Measurements from ENCODE around the gene NRG3. TPM values are rescaled to one million over a fixed set of nuclear protein-coding genes. Genes with fewer than 3 reads are reported as not detected.
"Not testable (repeated sequence)": the region's sequence is repeated elsewhere in the genome, so short reads cannot be mapped to it uniquely, and the experiment has no call there.

NRG3 gene
- total and polyA plus RNA-seq, 3 experiments from 2014 or later = not detected

DNA sequence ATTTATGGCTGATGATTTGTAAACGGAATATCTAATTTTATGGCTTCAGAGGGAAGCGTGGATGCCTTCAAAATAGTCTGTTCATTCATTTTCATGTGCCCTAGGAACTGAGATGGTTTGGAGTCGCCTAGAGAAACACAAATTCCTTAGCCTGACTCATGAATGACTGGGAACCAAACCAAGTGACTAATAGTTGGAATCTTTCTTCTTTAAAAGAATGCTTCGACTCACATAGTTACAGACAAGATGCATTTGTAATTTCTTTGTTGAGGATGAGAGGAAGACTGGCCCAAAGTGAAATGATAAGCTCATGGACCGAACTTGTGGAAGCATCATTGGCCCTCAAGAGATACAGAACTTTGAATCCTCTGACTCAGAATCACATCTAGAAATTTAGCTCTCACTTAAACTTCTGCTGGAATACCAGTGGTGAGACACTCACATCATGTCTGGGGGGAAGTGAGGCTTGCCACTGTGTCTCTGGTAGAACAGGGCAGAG, 1107.2 kb downstream of the NRG3 start:
- DNase-seq = no peak
- Histone ChIP-seq H3K9me3 (ENCODE audit: low read length) (no peaks in the 10 kb centered on the region), H3K4me3 (ENCODE audit: low read length) (no peak overlapping the region), H3K4me1 (ENCODE audit: insufficient read depth, low read length) (no peaks in the 10 kb centered on the region), H3K27me3 (ENCODE audit: insufficient read depth, low read length, poor library complexity, severe bottlenecking) (no peaks in the 10 kb centered on the region), H3K27ac (ENCODE audit: low read depth, low read length) (no peak overlapping the region), H3K36me3 (ENCODE audit: insufficient read depth, low read length) (no peaks in the 10 kb centered on the region)
- Mint-ChIP-seq H3K27me3 (no peaks in the 10 kb centered on the region), H3K4me3 (no peak overlapping the region), H3K4me1 (no peaks in the 10 kb centered on the region), H3K27ac (no peak overlapping the region), H3K36me3 (no peaks in the 10 kb centered on the region), H3K9me3 (peaks cover 3 to 11% (median 7%) of the 10 kb centered on the region in 5 donors)
- CTCF ChIA-PET = no interaction called here
- POLR2A ChIA-PET = no interaction called here

- H3K9me3 ChIP-seq (ENCODE audit: low read length) = no peaks in the 10 kb centered on the region
- Mint-ChIP-seq H3K27me3 (no peaks in the 10 kb centered on the region), H3K9me3 (peaks cover 2 to 7% (median 3%) of the 10 kb centered on the region in 5 donors), H3K4me1 (no peaks in the 10 kb centered on the region), H3K27ac (no peak overlapping the region), H3K36me3 (no peaks in the 10 kb centered on the region), H3K4me3 (no peak overlapping the region)
- ChIA-PET CTCF (no interaction called here), POLR2A (no interaction called here)
- no peak overlapping the region for H3K27ac ChIP-seq (ENCODE audit: low read depth, low read length)
- no peaks in the 10 kb centered on the region for H3K36me3 ChIP-seq (ENCODE audit: insufficient read depth, low read length)
- H3K4me3 ChIP-seq (ENCODE audit: low read length) = no peak overlapping the region
- DNase-seq = no peak
- H3K4me1 ChIP-seq (ENCODE audit: insufficient read depth, low read length) = no peaks in the 10 kb centered on the region
- H3K27me3 ChIP-seq (ENCODE audit: insufficient read depth, low read length, poor library complexity, severe bottlenecking) = no peaks in the 10 kb centered on the region
Measured at GRCh38 chr10:82986216-82986615, 1111.2 kb downstream of the NRG3 start.

DNA sequence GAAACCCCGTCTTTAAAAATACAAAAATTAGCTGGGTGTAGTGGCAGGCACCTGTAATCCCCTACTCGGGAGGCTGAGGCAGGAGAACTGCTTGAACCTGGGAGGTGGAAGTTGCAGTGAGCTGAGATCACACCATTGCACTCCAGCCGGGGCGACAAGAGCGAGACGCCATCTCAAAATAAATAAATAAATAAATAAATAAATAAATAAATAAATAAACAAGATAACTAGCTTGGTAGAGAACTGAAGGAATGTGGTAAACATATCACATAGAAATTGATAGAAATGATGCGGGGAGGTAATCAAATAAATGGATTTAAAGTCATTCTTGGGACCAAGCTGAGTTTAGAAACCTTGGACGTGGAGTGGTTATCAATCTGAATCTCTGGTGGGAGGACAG, 1131.5 kb downstream of the NRG3 start:
- peaks cover 0 to 25% (median 7%) of the 10 kb centered on the region in 5 donors for H3K9me3 Mint-ChIP-seq
- H3K27ac Mint-ChIP-seq; H3K4me1 Mint-ChIP-seq; H3K9me3 ChIP-seq (ENCODE audit: low read length); H3K4me3 ChIP-seq (ENCODE audit: low read length); H3K4me1 ChIP-seq (ENCODE audit: insufficient read depth, low read length); H3K4me3 Mint-ChIP-seq; H3K27ac ChIP-seq (ENCODE audit: low read depth, low read length); H3K27me3 Mint-ChIP-seq; CTCF ChIA-PET; H3K36me3 ChIP-seq (ENCODE audit: insufficient read depth, low read length); POLR2A ChIA-PET; H3K27me3 ChIP-seq (ENCODE audit: insufficient read depth, low read length, poor library complexity, severe bottlenecking); DNase-seq; H3K36me3 Mint-ChIP-seq: not testable (repeated sequence)

DNA sequence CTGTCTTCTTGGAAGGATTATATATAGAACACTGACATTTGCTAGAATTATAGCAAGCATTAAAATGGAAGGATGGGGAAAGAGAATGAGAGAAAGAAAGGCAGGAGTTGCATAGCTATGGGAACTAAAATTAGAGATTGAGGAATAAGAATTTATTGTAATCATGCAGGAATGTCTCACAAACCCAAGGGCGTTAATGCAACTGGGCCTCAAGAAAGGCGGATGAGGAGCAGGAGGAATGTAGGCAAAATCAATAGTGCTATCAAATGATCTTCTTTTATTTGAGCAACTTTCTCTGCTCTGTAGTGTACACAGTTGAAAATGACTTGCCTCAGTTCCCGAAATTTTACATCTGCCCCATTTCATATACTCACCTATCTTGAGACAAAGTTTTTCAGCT, 1132.5 kb downstream of the NRG3 start:
- Histone ChIP-seq H3K9me3 (ENCODE audit: low read length) (no peaks in the 10 kb centered on the region), H3K27ac (ENCODE audit: low read depth, low read length) (no peak overlapping the region), H3K36me3 (ENCODE audit: insufficient read depth, low read length) (no peaks in the 10 kb centered on the region), H3K27me3 (ENCODE audit: insufficient read depth, low read length, poor library complexity, severe bottlenecking) (no peaks in the 10 kb centered on the region), H3K4me3 (ENCODE audit: low read length) (no peak overlapping the region), H3K4me1 (ENCODE audit: insufficient read depth, low read length) (no peaks in the 10 kb centered on the region)
- Mint-ChIP-seq H3K36me3 (no peaks in the 10 kb centered on the region), H3K4me3 (no peak overlapping the region), H3K27me3 (no peaks in the 10 kb centered on the region), H3K4me1 (no peaks in the 10 kb centered on the region), H3K9me3 (peaks cover 0 to 22% (median 6%) of the 10 kb centered on the region in 5 donors), H3K27ac (no peak overlapping the region)
- ChIA-PET CTCF (no interaction called here), POLR2A (no interaction called here)
- DNase-seq = no peak

DNA sequence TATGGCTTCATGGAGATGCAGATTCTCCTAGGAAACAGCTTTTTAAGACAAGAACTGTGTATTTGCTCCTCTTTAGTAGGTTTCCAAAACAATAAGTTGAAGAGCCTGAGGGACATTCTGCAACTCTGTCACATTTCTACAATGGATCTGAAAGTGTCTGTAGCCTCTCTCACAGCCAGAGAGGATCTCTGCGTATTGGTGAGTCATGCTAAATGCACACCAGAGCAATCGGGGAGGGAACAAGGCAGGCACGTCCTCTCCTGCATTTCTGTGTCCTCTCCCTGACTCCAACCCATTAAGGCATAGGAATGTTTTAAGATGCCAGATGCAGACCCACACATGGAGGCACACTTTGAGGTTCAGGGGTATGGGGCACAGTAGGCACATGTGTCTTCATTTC, 1137.9 kb downstream of the NRG3 start:
- no peak for DNase-seq
- H3K27me3 ChIP-seq (ENCODE audit: insufficient read depth, low read length, poor library complexity, severe bottlenecking) = no peaks in the 10 kb centered on the region
- H3K4me1 Mint-ChIP-seq = no peaks in the 10 kb centered on the region
- no peaks in the 10 kb centered on the region for H3K9me3 ChIP-seq (ENCODE audit: low read length)
- H3K27ac Mint-ChIP-seq = no peak overlapping the region
- no peaks in the 10 kb centered on the region for H3K36me3 ChIP-seq (ENCODE audit: insufficient read depth, low read length)
- H3K36me3 Mint-ChIP-seq = no peaks in the 10 kb centered on the region
- POLR2A ChIA-PET = no interaction called here
- H3K9me3 Mint-ChIP-seq = peaks cover 0 to 18% (median 5%) of the 10 kb centered on the region in 5 donors
- no peak overlapping the region for H3K4me3 Mint-ChIP-seq
- CTCF ChIA-PET = no interaction called here
- H3K4me1 ChIP-seq (ENCODE audit: insufficient read depth, low read length) = no peaks in the 10 kb centered on the region
- no peak overlapping the region for H3K4me3 ChIP-seq (ENCODE audit: low read length)
- H3K27ac ChIP-seq (ENCODE audit: low read depth, low read length) = no peak overlapping the region
- no peaks in the 10 kb centered on the region for H3K27me3 Mint-ChIP-seq

- Mint-ChIP-seq H3K4me1 (no peaks in the 10 kb centered on the region), H3K9me3 (peaks cover 6 to 23% (median 7%) of the 10 kb centered on the region in 5 donors), H3K27ac (no peak overlapping the region), H3K36me3 (no peaks in the 10 kb centered on the region), H3K4me3 (no peak overlapping the region), H3K27me3 (no peaks in the 10 kb centered on the region)
- no peaks in the 10 kb centered on the region for H3K27me3 ChIP-seq (ENCODE audit: insufficient read depth, low read length, poor library complexity, severe bottlenecking)
- CTCF ChIA-PET = no interaction called here
- H3K4me3 ChIP-seq (ENCODE audit: low read length) = no peak overlapping the region
- H3K27ac ChIP-seq (ENCODE audit: low read depth, low read length) = no peak overlapping the region
- no peak for DNase-seq
- no peaks in the 10 kb centered on the region for H3K36me3 ChIP-seq (ENCODE audit: insufficient read depth, low read length)
- no peaks in the 10 kb centered on the region for H3K9me3 ChIP-seq (ENCODE audit: low read length)
- POLR2A ChIA-PET = no interaction called here
- H3K4me1 ChIP-seq (ENCODE audit: insufficient read depth, low read length) = no peaks in the 10 kb centered on the region
Measured at GRCh38 chr10:83017076-83017867, 1142.3 kb downstream of the NRG3 start.

GRCh38 chr10:83023662-83024061, 1148.7 kb downstream of the NRG3 start:
- H3K9me3 ChIP-seq (ENCODE audit: low read length) = no peaks in the 10 kb centered on the region
- H3K4me1 ChIP-seq (ENCODE audit: insufficient read depth, low read length) = no peaks in the 10 kb centered on the region
- no peak overlapping the region for H3K27ac ChIP-seq (ENCODE audit: low read depth, low read length)
- ChIA-PET POLR2A (no interaction called here), CTCF (no interaction called here)
- H3K9me3 Mint-ChIP-seq = peaks cover 6 to 23% (median 12%) of the 10 kb centered on the region in 5 donors
- H3K4me3 Mint-ChIP-seq = no peak overlapping the region
- H3K27me3 ChIP-seq (ENCODE audit: insufficient read depth, low read length, poor library complexity, severe bottlenecking) = no peaks in the 10 kb centered on the region
- DNase-seq = no peak
- no peaks in the 10 kb centered on the region for H3K36me3 ChIP-seq (ENCODE audit: insufficient read depth, low read length)
- no peak overlapping the region for H3K27ac Mint-ChIP-seq
- H3K27me3 Mint-ChIP-seq = no peaks in the 10 kb centered on the region
- no peaks in the 10 kb centered on the region for H3K36me3 Mint-ChIP-seq
- H3K4me3 ChIP-seq (ENCODE audit: low read length) = no peak overlapping the region
- no peaks in the 10 kb centered on the region for H3K4me1 Mint-ChIP-seq

Measured in CD8-positive, alpha-beta memory T cell (primary cell).